ENCODE results near the gene ATF6B. TPM values are rescaled to one million over a fixed set of nuclear protein-coding genes. Genes with fewer than 3 reads are reported as not detected.

Gene ATF6B
- total and polyA plus RNA-seq, 2 of the 13 experiments (the other 11 are each of a cell fraction or from before 2014, with no cell fraction given): 18.1 to 44.0 TPM

GRCh38 chr6:32118782-32119628 lies 9.0 kb downstream of the ATF6B start (continued):
- TF ChIP-seq UBTF (CRISPR knock-in tag; IDR thresholded peaks at IDR 0.05) (peak; percentile 55; the same call in 1 of the 2 replicates), U2AF1 (optimal IDR thresholded peaks at IDR 0.05; ENCODE audit: low read depth, low read length) (peak; percentile 24), MXD1 (CRISPR knock-in tag; IDR thresholded peaks at IDR 0.05) (peak; percentile 22; the same call in 1 of the 2 replicates), ZNF639 (CRISPR knock-in tag; conservative IDR thresholded peaks at IDR 0.05) (no peak; the same call in 1 of the 2 replicates), RFXANK (CRISPR knock-in tag; IDR thresholded peaks at IDR 0.05) (0 out of 2 replicates have a peak, but pooled peaks have one; percentile 23), ZNF362 (CRISPR knock-in tag; IDR thresholded peaks at IDR 0.05; ENCODE audit: borderline replicate concordance) (no peak), TGIF2 (CRISPR knock-in tag; IDR thresholded peaks at IDR 0.05) (peak; percentile 75), NFKB2 (CRISPR knock-in tag; IDR thresholded peaks at IDR 0.05; ENCODE audit: borderline replicate concordance) (peak; percentile 85; the same call in 1 of the 2 replicates), TAF1 (CRISPR knock-in tag; IDR thresholded peaks at IDR 0.05) (peak; percentile 49; the same call in 1 of the 2 replicates), BRCA1 (CRISPR knock-in tag; IDR thresholded peaks at IDR 0.05) (peak; percentile 95; the same call in 1 of the 2 replicates), HNF1B (CRISPR knock-in tag; IDR thresholded peaks at IDR 0.05) (peak; percentile 71), YEATS4 (CRISPR knock-in tag; IDR thresholded peaks at IDR 0.05; ENCODE audit: borderline replicate concordance) (peak; percentile 77), SIN3A (IDR thresholded peaks at IDR 0.05; ENCODE audit: borderline replicate concordance, low read depth, low read length) (peak; percentile 73; the same call in 1 of the 2 replicates), SOX13 (IDR thresholded peaks at IDR 0.05) (no peak), SOX13 (CRISPR knock-in tag; conservative IDR thresholded peaks at IDR 0.05 in 1 of 2, IDR thresholded peaks at IDR 0.05 in 1 of 2) (0 out of 4 replicates have a peak, but pooled peaks of 1 of the 2 experiments have one; percentile 80), CTCF (CRISPR knock-in tag; IDR thresholded peaks at IDR 0.05) (peak; percentile 95), PHB2 (IDR thresholded peaks at IDR 0.05; ENCODE audit: partially characterized antibody) (no peak), GATAD1 (CRISPR knock-in tag; IDR thresholded peaks at IDR 0.05) (peak; percentile 46), TMF1 (CRISPR knock-in tag; IDR thresholded peaks at IDR 0.05; ENCODE audit: low read depth) (0 out of 2 replicates have a peak, but pooled peaks have one; percentile 28), ZNF556 (CRISPR knock-in tag; IDR thresholded peaks at IDR 0.05; ENCODE audit: borderline replicate concordance) (peak; percentile 53; the same call in 1 of the 2 replicates)

Measured in HepG2 (cell line).